Sigmoid colon (tissue), 4 donors: ENCODE measurements around the gene AKAP7.

Source experiments
- CTCF ChIP-seq, 4 experiments: fragments of 450-650 bp in 3 of 4; fragments of 200-600 bp in 1 of 4; IDR thresholded peaks; one replicate each; pipeline ENCODE4 v1.5.1; 2016 to 2019; ENCODE audit warnings: antibody characterized with exemption in 4 of 4, mild to moderate bottlenecking in 3 of 4, moderate library complexity in 2 of 4
- EP300 ChIP-seq, 4 donors: sonication (generic); formaldehyde crosslinking; IDR thresholded peaks; one replicate each; pipeline ENCODE4 v1.6.1; 2017; ENCODE audit warnings: antibody characterized with exemption in 4 of 4
- POLR2A ChIP-seq, 2 donors: fragments of 450-650 bp; IDR thresholded peaks; one replicate each; pipeline ENCODE4 v1.6.1; 2016; ENCODE audit warnings: antibody characterized with exemption in 2 of 2, mild to moderate bottlenecking in 2 of 2, moderate library complexity in 2 of 2
- POLR2AphosphoS5 ChIP-seq, 4 donors: sonication (generic); formaldehyde crosslinking; IDR thresholded peaks; one replicate each; pipeline ENCODE4 v1.6.1; 2017; ENCODE audit warnings: antibody characterized with exemption in 4 of 4

- TF ChIP-seq POLR2A (IDR thresholded peaks at IDR 0.05) (no peak), CTCF (IDR thresholded peaks at IDR 0.05) (no peak), POLR2AphosphoS5 (IDR thresholded peaks at IDR 0.05) (no peak), EP300 (IDR thresholded peaks at IDR 0.05) (no peak)
These were observed 150.3 kb downstream of the AKAP7 start for GRCh38 chr6:131285548-131285947.
